NCI-H2196 (cell line): ENCODE measurements around the gene HTR4.
A peak's percentile ranks its signal among the peaks of the same experiment; 100 is the strongest.
"Not testable (repeated sequence)": the region's sequence is repeated elsewhere in the genome, so short reads cannot be mapped to it uniquely, and the experiment has no call there.

Source experiments
- DNase-seq: peaks from one replicate; lab custom pipeline; 2025; ENCODE audit not compliant: unreplicated experiment; lab: John Stamatoyannopoulos, UW

HTR4 gene

GRCh38 chr5:148482697-148483462 is 171.4 kb downstream of the HTR4 start:
- no peak for DNase-seq

GRCh38 chr5:148482196-148482595 is 172.1 kb downstream of the HTR4 start:
- DNase-seq, result no peak

- no peak for DNase-seq
These were observed 176.9 kb downstream of the HTR4 start for GRCh38 chr5:148477429-148477828.

- no peak for DNase-seq
These were observed 178.0 kb downstream of the HTR4 start for GRCh38 chr5:148476302-148476701.

GRCh38 chr5:148474025-148474511 is 180.3 kb downstream of the HTR4 start:
- DNase-seq, result no peak

- DNase-seq, result no peak
These were observed 182.9 kb downstream of the HTR4 start for GRCh38 chr5:148471379-148471778.

GRCh38 chr5:148469501-148469935 is 184.8 kb downstream of the HTR4 start:
- peak; percentile 65 for DNase-seq

- not testable (repeated sequence) for DNase-seq
These were observed 185.6 kb downstream of the HTR4 start for GRCh38 chr5:148468746-148469145.

- DNase-seq, result peak; percentile 17
These were observed 186.4 kb downstream of the HTR4 start for GRCh38 chr5:148467958-148468357.

- no peak for DNase-seq
These were observed 188.1 kb downstream of the HTR4 start for GRCh38 chr5:148466236-148466580.

- no peak for DNase-seq
These were observed 188.7 kb downstream of the HTR4 start for GRCh38 chr5:148465381-148466235.

GRCh38 chr5:148459669-148460068 is 194.7 kb downstream of the HTR4 start:
- DNase-seq, result no peak

GRCh38 chr5:148458036-148458888 is 196.1 kb downstream of the HTR4 start:
- DNase-seq, result no peak

- DNase-seq, result no peak
These were observed 197.1 kb downstream of the HTR4 start for GRCh38 chr5:148457183-148457620.

GRCh38 chr5:148455185-148455584 is 199.1 kb downstream of the HTR4 start:
- no peak for DNase-seq

GRCh38 chr5:148454576-148454975 is 199.8 kb downstream of the HTR4 start:
- no peak for DNase-seq

- DNase-seq, result no peak
These were observed 201.7 kb downstream of the HTR4 start for GRCh38 chr5:148452499-148453193.

- DNase-seq, result no peak
These were observed 207.7 kb downstream of the HTR4 start for GRCh38 chr5:148446611-148447010.

- DNase-seq, result no peak
These were observed 208.7 kb downstream of the HTR4 start for GRCh38 chr5:148445578-148445977.

GRCh38 chr5:148443998-148444397 is 210.3 kb downstream of the HTR4 start:
- DNase-seq, result peak; percentile 78
